Neural cell (in vitro differentiated cells): ENCODE measurements around the gene NSMF.

ENCODE experiments used
- EP300 ChIP-seq: fragments of 450-650 bp; conservative IDR thresholded peaks from 2 replicates; pipeline ENCODE4 v1.6.1; 2014; ENCODE audit warnings: antibody characterized with exemption, mild to moderate bottlenecking, moderate library complexity; ENCODE audit not compliant: poor library complexity, severe bottlenecking
- POLR2AphosphoS5 ChIP-seq: IDR thresholded peaks from 2 replicates; pipeline ENCODE4 v1.6.1; 2012
- REST ChIP-seq: IDR thresholded peaks from 2 replicates; pipeline ENCODE4 v1.6.1; 2012; ENCODE audit warnings: borderline replicate concordance
- TAF1 ChIP-seq: IDR thresholded peaks from 2 replicates; pipeline ENCODE4 v1.6.1; 2012; ENCODE audit warnings: low read depth
- TF ChIP-seq, protein P1 (sequence below): fragments of 450-650 bp; IDR thresholded peaks from 2 replicates; pipeline ENCODE4 v1.5.1; 2014; ENCODE audit warnings: antibody characterized with exemption, mild to moderate bottlenecking, moderate library complexity; ENCODE audit not compliant: poor library complexity, severe bottlenecking

DNA sequence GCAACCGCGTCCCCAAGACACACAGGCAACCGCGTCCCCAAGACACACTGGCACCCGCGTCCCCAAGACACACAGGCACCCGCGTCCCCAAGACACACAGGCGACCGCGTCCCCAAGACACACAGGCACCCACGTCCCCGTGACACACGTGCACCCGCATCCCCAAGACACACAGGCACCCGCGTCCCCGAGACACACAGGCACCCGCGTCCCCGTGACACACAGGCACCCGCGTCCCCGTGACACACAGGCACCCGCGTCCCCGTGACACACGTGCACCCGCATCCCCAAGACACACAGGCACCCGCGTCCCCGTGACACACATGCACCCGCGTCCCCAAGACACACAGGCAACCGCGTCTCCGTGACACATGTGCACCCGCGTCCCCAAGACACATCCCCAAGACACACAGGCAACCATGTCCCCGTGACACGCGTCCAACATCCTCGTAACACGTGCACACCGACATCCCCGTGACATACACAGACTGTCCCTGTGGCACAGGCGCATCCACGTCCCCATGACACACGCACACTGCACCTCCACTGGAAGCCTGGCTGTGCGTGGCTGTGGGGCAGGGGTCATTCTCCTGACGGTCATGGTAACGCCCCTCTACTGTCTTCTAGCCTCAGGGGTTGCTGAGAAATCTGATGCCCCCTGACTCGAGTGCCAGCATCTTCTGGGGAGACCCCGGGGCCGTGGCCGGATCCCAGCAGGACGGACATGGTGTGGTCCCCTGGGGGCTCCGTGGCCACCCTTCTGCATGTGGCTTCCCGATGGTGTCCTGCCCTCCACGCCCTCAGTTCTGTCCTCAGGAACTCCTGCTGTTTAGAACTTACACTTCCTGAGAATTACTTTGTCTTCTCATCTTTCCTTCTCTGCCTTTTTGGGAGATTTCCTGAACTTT, 60.3 kb downstream of the NSMF start:
- TF ChIP-seq, protein P1, sequence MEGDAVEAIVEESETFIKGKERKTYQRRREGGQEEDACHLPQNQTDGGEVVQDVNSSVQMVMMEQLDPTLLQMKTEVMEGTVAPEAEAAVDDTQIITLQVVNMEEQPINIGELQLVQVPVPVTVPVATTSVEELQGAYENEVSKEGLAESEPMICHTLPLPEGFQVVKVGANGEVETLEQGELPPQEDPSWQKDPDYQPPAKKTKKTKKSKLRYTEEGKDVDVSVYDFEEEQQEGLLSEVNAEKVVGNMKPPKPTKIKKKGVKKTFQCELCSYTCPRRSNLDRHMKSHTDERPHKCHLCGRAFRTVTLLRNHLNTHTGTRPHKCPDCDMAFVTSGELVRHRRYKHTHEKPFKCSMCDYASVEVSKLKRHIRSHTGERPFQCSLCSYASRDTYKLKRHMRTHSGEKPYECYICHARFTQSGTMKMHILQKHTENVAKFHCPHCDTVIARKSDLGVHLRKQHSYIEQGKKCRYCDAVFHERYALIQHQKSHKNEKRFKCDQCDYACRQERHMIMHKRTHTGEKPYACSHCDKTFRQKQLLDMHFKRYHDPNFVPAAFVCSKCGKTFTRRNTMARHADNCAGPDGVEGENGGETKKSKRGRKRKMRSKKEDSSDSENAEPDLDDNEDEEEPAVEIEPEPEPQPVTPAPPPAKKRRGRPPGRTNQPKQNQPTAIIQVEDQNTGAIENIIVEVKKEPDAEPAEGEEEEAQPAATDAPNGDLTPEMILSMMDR, result no peak
- TF ChIP-seq EP300 (no peak), TAF1 (no peak), REST (no peak), POLR2AphosphoS5 (no peak)
